Ascending aorta (tissue), 2 donors: Measurements from ENCODE around the gene MBP. TPM values are rescaled to one million over a fixed set of nuclear protein-coding genes. Genes with fewer than 3 reads are reported as not detected.
"Not testable (repeated sequence)": the region's sequence is repeated elsewhere in the genome, so short reads cannot be mapped to it uniquely, and the experiment has no call there.

Experiments
- DNase-seq, 2 donors: peaks; one replicate each; pipeline ENCODE4 v3.0.0-alpha.2; 2019; ENCODE audit warnings: low spot score in 2 of 2
- H3K27ac ChIP-seq, 2 donors: fragments of 200-600 bp; sonication (generic); one replicate each; pipeline ENCODE4 v1.5.1; 2016 to 2017; ENCODE audit warnings: mild to moderate bottlenecking in 1 of 2
- H3K27me3 ChIP-seq: fragments of 200-600 bp; sonication (generic); one replicate; pipeline ENCODE4 v1.5.1; 2017
- H3K36me3 ChIP-seq, 2 donors: fragments of 200-600 bp; sonication (generic); one replicate each; pipeline ENCODE4 v1.5.1; 2016
- H3K4me1 ChIP-seq, 2 donors: fragments of 200-600 bp; sonication (generic); one replicate each; pipeline ENCODE4 v1.5.1; 2016 to 2017; ENCODE audit warnings: mild to moderate bottlenecking in 1 of 2
- H3K4me3 ChIP-seq, 2 donors: fragments of 200-600 bp; sonication (generic); one replicate each; pipeline ENCODE4 v1.5.1; 2016 to 2017; ENCODE audit warnings: mild to moderate bottlenecking in 1 of 2
- H3K9me3 ChIP-seq, 2 donors: fragments of 200-600 bp; sonication (generic); one replicate each; pipeline ENCODE4 v1.5.1; 2016
- intact Hi-C: fragments of 100-400 bp; cut with DNase I; formaldehyde crosslinking; loops from one replicate; pipeline ENCODE4 v1.15.1; 2023
- total RNA-seq: library from RNA; depleted of rRNA; stranded (reverse); fragments of >200 nt; gene quantifications from one replicate; pipeline ENCODE4 v1.1.0, GENCODE V29; 2016
- TF ChIP-seq, protein P1 (sequence below), 3 experiments: fragments of 200-600 bp in 2 of 3; fragments of 450-650 bp in 1 of 3; sonication (generic) in 2 of 3; IDR thresholded peaks; one replicate each; pipeline ENCODE4 v1.5.1; 2016 to 2019; ENCODE audit warnings: antibody characterized with exemption in 3 of 3, mild to moderate bottlenecking in 1 of 3, moderate library complexity in 1 of 3

Gene MBP
- total RNA-seq, 1 donor from 2014 or later, result 8.1 TPM

- no peaks in the 10 kb centered on the region for H3K9me3 ChIP-seq
- H3K4me1 ChIP-seq, result no peaks in the 10 kb centered on the region
- TF ChIP-seq, protein P1, sequence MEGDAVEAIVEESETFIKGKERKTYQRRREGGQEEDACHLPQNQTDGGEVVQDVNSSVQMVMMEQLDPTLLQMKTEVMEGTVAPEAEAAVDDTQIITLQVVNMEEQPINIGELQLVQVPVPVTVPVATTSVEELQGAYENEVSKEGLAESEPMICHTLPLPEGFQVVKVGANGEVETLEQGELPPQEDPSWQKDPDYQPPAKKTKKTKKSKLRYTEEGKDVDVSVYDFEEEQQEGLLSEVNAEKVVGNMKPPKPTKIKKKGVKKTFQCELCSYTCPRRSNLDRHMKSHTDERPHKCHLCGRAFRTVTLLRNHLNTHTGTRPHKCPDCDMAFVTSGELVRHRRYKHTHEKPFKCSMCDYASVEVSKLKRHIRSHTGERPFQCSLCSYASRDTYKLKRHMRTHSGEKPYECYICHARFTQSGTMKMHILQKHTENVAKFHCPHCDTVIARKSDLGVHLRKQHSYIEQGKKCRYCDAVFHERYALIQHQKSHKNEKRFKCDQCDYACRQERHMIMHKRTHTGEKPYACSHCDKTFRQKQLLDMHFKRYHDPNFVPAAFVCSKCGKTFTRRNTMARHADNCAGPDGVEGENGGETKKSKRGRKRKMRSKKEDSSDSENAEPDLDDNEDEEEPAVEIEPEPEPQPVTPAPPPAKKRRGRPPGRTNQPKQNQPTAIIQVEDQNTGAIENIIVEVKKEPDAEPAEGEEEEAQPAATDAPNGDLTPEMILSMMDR (IDR thresholded peaks at IDR 0.05), result no peak
- DNase-seq, result no peak
- no peaks in the 10 kb centered on the region for H3K36me3 ChIP-seq
- no peak overlapping the region for H3K27ac ChIP-seq
- H3K27me3 ChIP-seq, result no peaks in the 10 kb centered on the region
- intact Hi-C loops, result no loop called here
- H3K4me3 ChIP-seq, result no peak overlapping the region
These were observed 139.5 kb downstream of the MBP start for GRCh38 chr18:76993085-76993382.

DNA sequence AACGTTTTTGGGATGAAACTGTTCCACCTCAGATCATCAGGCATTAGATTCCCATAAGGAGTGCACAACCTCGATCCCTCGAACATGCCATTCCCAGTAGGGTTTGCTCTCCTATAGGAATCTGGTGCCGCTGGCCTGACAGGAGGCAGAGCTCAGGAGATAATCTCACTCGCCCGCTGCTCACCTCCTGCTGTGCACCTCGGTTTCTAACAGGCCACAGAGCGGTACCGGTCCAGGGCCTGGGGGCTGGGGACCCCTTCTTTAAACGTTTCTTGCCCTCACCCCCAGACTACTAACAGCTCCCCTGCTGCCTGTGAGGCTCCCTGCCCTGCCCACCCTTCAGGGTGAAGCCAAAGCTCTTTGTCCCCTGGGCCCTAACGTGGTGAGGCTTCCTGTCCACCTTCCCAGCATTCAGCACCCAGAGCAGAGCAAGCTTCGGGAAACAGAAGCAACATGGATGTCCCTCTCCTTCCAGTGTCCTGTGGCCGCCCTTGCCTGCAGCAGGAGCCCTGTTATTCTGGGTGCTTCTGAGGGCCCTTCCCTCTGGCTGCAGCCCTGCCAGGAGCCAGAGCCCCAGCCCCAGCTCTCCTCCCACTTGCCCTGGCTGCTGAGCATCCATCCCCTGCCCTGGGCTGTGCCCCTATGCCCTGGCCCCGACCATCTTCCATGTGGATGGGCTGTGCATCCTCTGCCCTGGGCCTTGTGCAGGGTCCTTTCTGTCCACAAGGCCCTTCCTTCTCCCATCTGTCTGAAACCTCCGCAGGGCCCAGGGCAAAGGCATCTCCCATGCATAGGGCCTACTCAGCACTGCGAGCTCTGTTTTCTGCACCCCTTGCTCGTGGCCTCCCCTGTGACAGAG is 140.1 kb downstream of the MBP start:
- peak in 1 of 2 donors; percentile 30 for DNase-seq
- TF ChIP-seq, protein P1 (IDR thresholded peaks at IDR 0.05), result no peak
- Histone ChIP-seq H3K27me3 (no peaks in the 10 kb centered on the region), H3K4me1 (no peaks in the 10 kb centered on the region), H3K27ac (no peak overlapping the region), H3K4me3 (no peak overlapping the region), H3K9me3 (no peaks in the 10 kb centered on the region), H3K36me3 (no peaks in the 10 kb centered on the region)
- intact Hi-C loops, result no loop called here

DNA sequence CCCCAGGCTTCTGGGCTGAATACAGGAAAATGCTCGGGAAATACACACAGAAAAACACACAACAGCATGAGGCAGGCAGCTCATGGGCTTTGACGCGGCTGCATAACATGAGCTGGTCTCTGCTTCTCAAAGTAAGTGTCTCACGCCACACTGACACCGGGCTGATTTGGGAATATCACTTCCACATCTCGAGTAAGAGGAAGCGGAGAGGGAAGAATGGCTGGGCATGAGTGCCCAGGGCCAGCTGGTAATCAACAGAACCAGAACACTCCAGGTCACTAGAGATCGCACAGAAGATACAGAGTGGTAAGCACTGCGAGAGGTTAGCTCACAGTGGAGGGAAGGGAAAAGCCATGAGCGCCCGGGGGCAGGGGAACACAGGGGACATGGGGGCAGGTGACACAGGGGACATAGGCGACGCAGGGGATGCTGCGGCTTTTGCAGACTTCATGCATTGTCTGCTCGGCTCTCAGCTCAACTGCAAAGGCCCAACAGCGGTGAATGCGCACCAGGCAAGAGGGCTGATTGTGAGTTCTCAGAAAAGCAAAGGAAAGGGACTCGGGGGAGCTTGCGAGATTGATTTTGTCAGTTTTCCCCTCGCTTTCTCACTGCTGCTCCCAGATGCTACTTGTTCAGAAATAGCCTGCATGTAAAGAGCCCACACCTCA is 141.4 kb downstream of the MBP start:
- no peaks in the 10 kb centered on the region for H3K4me1 ChIP-seq
- H3K36me3 ChIP-seq, result no peaks in the 10 kb centered on the region
- H3K9me3 ChIP-seq, result no peaks in the 10 kb centered on the region
- intact Hi-C loops, result no loop called here
- H3K27me3 ChIP-seq, result no peaks in the 10 kb centered on the region
- TF ChIP-seq, protein P1 (IDR thresholded peaks at IDR 0.05), result no peak
- H3K4me3 ChIP-seq, result no peak overlapping the region
- H3K27ac ChIP-seq, result no peak overlapping the region
- DNase-seq, result peak in 1 of 2 donors; percentile 59

DNA sequence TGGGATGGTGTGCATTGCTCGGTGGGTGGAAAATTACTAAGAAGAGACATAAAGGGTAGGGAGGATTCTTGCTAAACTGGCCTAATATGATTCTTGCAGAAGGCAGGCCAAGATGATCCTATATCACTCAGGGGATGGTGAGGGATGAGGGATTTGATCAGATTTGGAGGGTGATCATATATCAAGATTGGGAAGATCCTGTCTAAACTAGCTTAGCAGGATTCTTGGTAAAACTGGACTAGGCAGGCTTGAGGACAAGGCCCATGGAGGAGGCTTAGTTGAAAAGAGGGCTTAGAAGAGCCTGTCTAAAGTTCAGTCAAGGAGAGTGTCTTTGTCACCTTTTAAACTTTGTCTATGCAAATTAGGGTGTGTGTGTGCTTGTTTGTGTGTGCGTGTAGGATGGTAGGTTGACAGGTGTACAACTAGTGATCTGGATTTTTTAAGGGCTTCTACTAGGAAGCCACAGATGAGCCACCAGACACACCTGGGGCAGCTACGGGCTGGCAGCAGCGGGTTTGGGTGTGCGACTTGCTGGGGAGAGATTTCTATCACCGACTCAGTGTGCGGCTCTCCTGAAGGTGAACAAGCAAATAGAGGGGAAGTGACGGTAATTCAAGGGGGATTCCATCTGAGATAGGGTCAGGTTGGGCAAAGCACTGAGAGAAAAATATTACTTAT is 142.1 kb downstream of the MBP start:
- H3K4me3 ChIP-seq, H3K9me3 ChIP-seq, H3K36me3 ChIP-seq, H3K27ac ChIP-seq, H3K27me3 ChIP-seq, intact Hi-C loops, H3K4me1 ChIP-seq: not testable (repeated sequence)
- DNase-seq, result peak in 1 of 2 donors; percentile 22

- intact Hi-C loops, result no loop called here
- H3K4me3 ChIP-seq, result no peak overlapping the region
These were observed 142.9 kb downstream of the MBP start for GRCh38 chr18:76989647-76990190.

More at GRCh38 chr18:76989647-76990190, 142.9 kb downstream of the MBP start:
- no peaks in the 10 kb centered on the region for H3K4me1 ChIP-seq
- DNase-seq, result peak in 1 of 2 donors; percentile 56
- H3K9me3 ChIP-seq, result no peaks in the 10 kb centered on the region
- no peaks in the 10 kb centered on the region for H3K36me3 ChIP-seq
- TF ChIP-seq, protein P1 (IDR thresholded peaks at IDR 0.05), result no peak
- H3K27me3 ChIP-seq, result no peaks in the 10 kb centered on the region
- no peak overlapping the region for H3K27ac ChIP-seq
